AG04450 (cell line): Measurements from ENCODE around the gene BEAN1. TPM values are rescaled to one million over a fixed set of nuclear protein-coding genes. Genes with fewer than 3 reads are reported as not detected.

Experiments
- CTCF ChIA-PET: fragments of 300-600, 350-600 bp; formaldehyde crosslinking; extraction: SDS; loops from one replicate; lab custom pipeline; 2022; ENCODE audit warnings: antibody characterized with exemption, inconsistent platforms; lab: Charles Lee
- POLR2A ChIA-PET: fragments of 350-600 bp; formaldehyde crosslinking; extraction: SDS; loops from one replicate; lab custom pipeline; 2021; ENCODE audit warnings: antibody characterized with exemption, inconsistent platforms; lab: Yijun Ruan, JAX
- DNase-seq: peaks from one replicate; pipeline ENCODE4 v3.0.0-alpha.2; 2011; ENCODE audit warnings: low read depth, low spot score
- H3K27ac ChIP-seq: one replicate; pipeline ENCODE4 v1.5.1; 2012; ENCODE audit warnings: low read depth, low read length, control low read depth
- H3K27me3 ChIP-seq: one replicate; pipeline ENCODE4 v1.6.0; 2012; ENCODE audit warnings: low read length; ENCODE audit not compliant: control insufficient read depth, insufficient read depth
- H3K4me3 ChIP-seq: 2 replicates; pipeline ENCODE4 v1.5.1; 2011; ENCODE audit warnings: mild to moderate bottlenecking, low read depth, low read length, control low read depth
- H3K9me3 ChIP-seq: 2 replicates; pipeline ENCODE4 v1.5.1; 2012; ENCODE audit warnings: low read length; ENCODE audit not compliant: control insufficient read depth, insufficient read depth
- polyA plus RNA-seq: library from polyadenylated mRNA; depleted of rRNA; stranded (reverse); fragments of >200 nt; gene quantifications from 2 replicates; pipeline ENCODE4 v1.2.3, GENCODE V29; 2011
- TF ChIP-seq, protein P1 (sequence below): IDR thresholded peaks from 2 replicates; pipeline ENCODE4 v1.5.1; 2011; ENCODE audit warnings: low read depth, low read length, control low read depth, inconsistent platforms

The BEAN1 gene
- polyA plus RNA-seq, 1 experiment: not detected

DNA sequence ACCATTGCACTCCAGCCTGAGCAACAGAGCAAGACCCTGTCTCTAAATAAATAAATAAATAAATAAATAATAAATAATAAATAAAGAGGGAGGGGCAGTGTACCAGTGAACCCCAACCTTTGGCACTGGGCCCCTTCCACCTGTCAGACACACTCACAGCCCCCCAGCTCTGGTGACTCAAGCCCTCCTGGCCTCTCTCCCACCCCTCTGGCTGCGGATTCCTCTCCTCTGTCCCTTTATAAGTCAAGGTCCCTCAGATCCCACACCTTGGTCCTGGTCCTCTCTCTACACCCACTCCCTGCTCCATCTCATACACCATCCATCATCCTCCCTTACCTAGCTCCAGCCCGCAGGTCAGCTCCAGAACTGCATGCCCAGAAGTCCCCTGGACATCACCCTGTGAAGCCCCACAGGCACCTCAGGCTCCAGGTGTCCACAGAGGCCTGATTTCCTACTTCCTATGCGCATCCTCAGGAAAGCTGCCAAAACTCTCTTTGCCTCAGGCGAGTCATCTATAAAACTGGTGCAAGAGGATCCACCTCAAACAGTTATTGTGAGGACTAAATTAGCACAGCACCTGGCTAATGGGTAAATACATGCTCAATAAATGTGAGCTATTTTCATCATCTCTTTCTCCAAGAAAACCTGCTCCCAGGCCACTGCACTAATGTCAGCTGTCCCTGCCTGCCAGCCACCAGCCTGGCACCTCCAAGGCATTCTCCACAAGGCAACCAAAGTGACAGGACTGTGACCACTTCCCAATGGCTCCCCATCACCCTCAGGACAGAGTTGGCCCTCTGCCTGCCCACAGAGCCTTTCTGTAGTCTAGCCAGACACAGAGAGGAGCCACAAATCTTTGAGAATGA lies 46.8 kb downstream of the BEAN1 start:
- no peak for DNase-seq
- H3K4me3 ChIP-seq: no peak overlapping the region
- H3K9me3 ChIP-seq: no peaks in the 10 kb centered on the region; the same call in 1 of the 2 replicates
- TF ChIP-seq, protein P1, sequence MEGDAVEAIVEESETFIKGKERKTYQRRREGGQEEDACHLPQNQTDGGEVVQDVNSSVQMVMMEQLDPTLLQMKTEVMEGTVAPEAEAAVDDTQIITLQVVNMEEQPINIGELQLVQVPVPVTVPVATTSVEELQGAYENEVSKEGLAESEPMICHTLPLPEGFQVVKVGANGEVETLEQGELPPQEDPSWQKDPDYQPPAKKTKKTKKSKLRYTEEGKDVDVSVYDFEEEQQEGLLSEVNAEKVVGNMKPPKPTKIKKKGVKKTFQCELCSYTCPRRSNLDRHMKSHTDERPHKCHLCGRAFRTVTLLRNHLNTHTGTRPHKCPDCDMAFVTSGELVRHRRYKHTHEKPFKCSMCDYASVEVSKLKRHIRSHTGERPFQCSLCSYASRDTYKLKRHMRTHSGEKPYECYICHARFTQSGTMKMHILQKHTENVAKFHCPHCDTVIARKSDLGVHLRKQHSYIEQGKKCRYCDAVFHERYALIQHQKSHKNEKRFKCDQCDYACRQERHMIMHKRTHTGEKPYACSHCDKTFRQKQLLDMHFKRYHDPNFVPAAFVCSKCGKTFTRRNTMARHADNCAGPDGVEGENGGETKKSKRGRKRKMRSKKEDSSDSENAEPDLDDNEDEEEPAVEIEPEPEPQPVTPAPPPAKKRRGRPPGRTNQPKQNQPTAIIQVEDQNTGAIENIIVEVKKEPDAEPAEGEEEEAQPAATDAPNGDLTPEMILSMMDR: no peak
- CTCF ChIA-PET: interaction anchor here (1.1 to 2.8 kb wide), 3 partner anchors 65 to 116 kb away, joined by 3 to 11 read pairs (median 4); no protein-coding TSS in a partner anchor
- POLR2A ChIA-PET: interaction anchor here (0.5 kb wide), 1 partner anchor 662 kb away, joined by 4 read pairs; no protein-coding TSS in a partner anchor
- no peak overlapping the region for H3K27ac ChIP-seq
- peaks cover 16% of the 10 kb centered on the region for H3K27me3 ChIP-seq

DNA sequence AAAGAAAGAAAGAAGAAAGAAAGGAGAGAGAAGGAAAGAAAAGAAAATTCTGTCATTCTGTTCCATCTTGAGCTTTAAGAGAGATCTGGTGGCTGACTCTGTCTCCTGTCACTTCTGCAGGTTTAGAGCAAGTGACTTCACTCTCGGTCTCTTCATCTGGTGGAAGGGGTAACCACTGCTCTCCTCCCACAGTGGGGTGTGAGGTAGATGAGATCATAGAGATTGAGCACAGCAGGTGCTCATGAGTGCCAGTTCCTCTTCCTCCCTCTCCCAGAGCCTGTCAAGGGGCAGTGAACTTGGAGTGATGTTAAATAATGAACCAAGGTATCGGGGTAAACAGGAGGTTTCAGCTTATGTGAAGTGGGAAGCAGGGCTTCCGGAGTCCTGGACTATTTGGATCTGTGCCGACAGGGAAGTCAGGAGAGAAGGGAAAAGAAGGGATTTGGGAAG lies 47.7 kb downstream of the BEAN1 start:
- CTCF ChIA-PET: interaction anchor here (1.1 to 2.8 kb wide), 3 partner anchors 66 to 117 kb away, joined by 3 to 11 read pairs (median 4); no protein-coding TSS in a partner anchor
- H3K9me3 ChIP-seq: no peaks in the 10 kb centered on the region; the same call in 1 of the 2 replicates
- H3K4me3 ChIP-seq: no peak overlapping the region
- POLR2A ChIA-PET: interaction anchor here (0.5 kb wide), 1 partner anchor 14 kb away, joined by 6 read pairs; no protein-coding TSS in a partner anchor
- TF ChIP-seq, protein P1: no peak
- no peak overlapping the region for H3K27ac ChIP-seq
- no peak for DNase-seq
- H3K27me3 ChIP-seq: peaks cover 16% of the 10 kb centered on the region

DNA sequence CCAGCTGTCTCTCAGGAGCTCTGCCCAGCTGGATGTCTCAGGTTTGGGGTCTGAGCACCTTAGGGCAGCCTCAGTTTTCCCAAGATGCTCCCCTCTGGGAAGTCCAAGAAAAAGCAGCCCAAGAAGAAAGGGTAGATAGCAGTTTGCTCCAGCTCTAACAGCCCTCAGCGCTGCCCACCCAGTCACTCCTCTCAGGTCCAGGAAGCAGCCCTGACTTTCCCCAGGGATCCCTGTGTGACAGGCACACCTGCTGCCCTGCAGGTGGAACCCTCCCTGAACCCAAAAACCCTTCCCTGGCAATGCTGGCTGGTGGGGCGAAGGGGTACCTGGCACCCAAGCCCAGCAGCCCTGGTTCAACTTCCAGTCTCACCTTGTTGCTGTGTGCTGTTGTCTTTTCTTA lies 48.1 kb downstream of the BEAN1 start:
- CTCF ChIA-PET: interaction anchor here (0.7 to 2.8 kb wide), 4 partner anchors 67 to 355 kb away, joined by 3 to 11 read pairs (median 4); partner anchors contain the start of gene NAE1
- H3K9me3 ChIP-seq: no peaks in the 10 kb centered on the region; the same call in 1 of the 2 replicates
- DNase-seq: no peak
- TF ChIP-seq, protein P1: no peak
- POLR2A ChIA-PET: interaction anchor here (0.5 kb wide), 1 partner anchor 14 kb away, joined by 6 read pairs; no protein-coding TSS in a partner anchor
- no peak overlapping the region for H3K27ac ChIP-seq
- H3K27me3 ChIP-seq: peaks cover 16% of the 10 kb centered on the region
- no peak overlapping the region for H3K4me3 ChIP-seq

DNA sequence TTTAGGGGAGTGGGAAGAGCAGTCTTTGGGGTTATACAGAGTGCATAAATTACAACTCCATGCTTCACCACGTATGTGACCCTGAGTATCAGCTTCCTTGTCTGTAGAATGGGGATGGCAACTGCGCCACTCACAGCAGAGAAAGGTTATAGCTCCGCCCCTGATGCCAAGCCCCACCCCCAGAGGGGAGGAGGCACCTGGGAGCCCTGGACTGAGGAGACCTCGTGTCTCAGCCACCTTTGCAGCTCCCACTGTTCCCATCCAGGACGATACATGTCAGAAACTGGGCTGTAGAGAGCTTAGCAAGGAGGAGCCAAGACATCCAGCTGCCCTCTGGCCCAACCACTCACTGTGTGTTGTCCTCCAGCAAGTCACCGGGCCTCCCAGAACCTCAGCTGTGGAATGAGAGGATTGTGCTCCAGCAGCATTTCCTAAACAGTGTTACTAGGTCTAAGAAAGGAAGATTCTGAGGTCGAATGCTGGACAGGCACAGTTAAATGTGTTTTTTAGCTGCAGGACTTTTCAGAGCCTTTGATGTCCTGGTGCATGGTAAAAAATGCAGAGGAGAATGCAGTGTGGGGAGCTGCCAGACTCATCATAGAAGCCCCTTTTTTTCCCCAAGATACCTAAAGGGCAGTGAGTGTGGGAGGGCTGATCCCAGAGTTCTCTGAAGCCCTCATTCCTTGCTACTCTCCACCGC lies 49.4 kb downstream of the BEAN1 start:
- TF ChIP-seq, protein P1: no peak
- Histone ChIP-seq H3K27me3 (peaks cover 10% of the 10 kb centered on the region), H3K9me3 (no peaks in the 10 kb centered on the region; the same call in 1 of the 2 replicates), H3K4me3 (no peak overlapping the region), H3K27ac (no peak overlapping the region)
- POLR2A ChIA-PET: no interaction called here
- DNase-seq: no peak
- CTCF ChIA-PET: interaction anchor here (0.5 to 2.8 kb wide), 5 partner anchors 10 to 1400 kb away, joined by 3 to 11 read pairs (median 3); partner anchors contain the start of gene CKLF
